HEK293 (cell line): ENCODE data around the gene WDR45B.

ENCODE experiments used
- CTCF ChIA-PET: fragments of 350-600 bp; formaldehyde crosslinking; extraction: SDS; loops from one replicate; lab custom pipeline; 2021; ENCODE audit warnings: antibody characterized with exemption; lab: Yijun Ruan, JAX
- POLR2A ChIA-PET: fragments of 300-600 bp; formaldehyde crosslinking; extraction: SDS; loops from one replicate; lab custom pipeline; 2020; ENCODE audit warnings: antibody characterized with exemption, inconsistent platforms; lab: Yijun Ruan, JAX
- H3K27ac ChIP-seq: fragments of 200-500 bp; sonication (Bioruptor generic); 2 replicates; pipeline ENCODE4 v1.5.1; 2014; ENCODE audit warnings: low read depth, low read length, control low read depth, inconsistent platforms; ENCODE audit errors: extremely low read depth
- H3K36me3 ChIP-seq, 2 experiments: fragments of 200-500 bp in 1 of 2; sonication (Bioruptor generic) in 1 of 2; 1 replicate in 1 of 2; 2 replicates in 1 of 2; pipeline ENCODE4 v1.5.1; 2014 to 2017; ENCODE audit warnings: inconsistent platforms in 2 of 2, low read length in 2 of 2; ENCODE audit not compliant: control insufficient read depth in 2 of 2, insufficient read depth in 1 of 2
- H3K4me1 ChIP-seq: fragments of 200-500 bp; sonication (Bioruptor generic); 2 replicates; pipeline ENCODE4 v1.5.1; 2014; ENCODE audit warnings: mild to moderate bottlenecking, low read length, inconsistent platforms; ENCODE audit not compliant: control insufficient read depth, insufficient read depth
- H3K4me3 ChIP-seq: 2 replicates; pipeline ENCODE4 v1.5.1; 2011; ENCODE audit warnings: low read depth, mild to moderate bottlenecking, control low read depth, low read length, moderate library complexity
- H3K9me3 ChIP-seq: fragments of 200-500 bp; sonication (Bioruptor generic); 2 replicates; pipeline ENCODE4 v1.5.1; 2014; ENCODE audit warnings: low read depth, low read length, inconsistent platforms; ENCODE audit not compliant: control insufficient read depth, insufficient read depth
- SCRT1 ChIP-seq: fragments of 450-650 bp; formaldehyde crosslinking; IDR thresholded peaks from 2 replicates; pipeline ENCODE4 v1.5.1; 2016; ENCODE audit warnings: missing biosample characterization, missing genetic modification characterization, borderline replicate concordance
- SCRT2 ChIP-seq: fragments of 450-650 bp; formaldehyde crosslinking; IDR thresholded peaks from 2 replicates; pipeline ENCODE4 v1.5.1; 2016; ENCODE audit warnings: missing biosample characterization, missing genetic modification characterization
- ZFHX2 ChIP-seq: fragments of 450-650 bp; formaldehyde crosslinking; conservative IDR thresholded peaks from 2 replicates; pipeline ENCODE4 v1.5.1; 2016; ENCODE audit warnings: missing biosample characterization, missing genetic modification characterization
- ZNF146 ChIP-seq: fragments of 450-650 bp; formaldehyde crosslinking; IDR thresholded peaks from 2 replicates; pipeline ENCODE4 v1.5.1; 2016; ENCODE audit warnings: missing biosample characterization, missing genetic modification characterization
- ZNF37A ChIP-seq: fragments of 450-650 bp; IDR thresholded peaks from 2 replicates; pipeline ENCODE4 v1.5.1; 2018; ENCODE audit warnings: missing biosample characterization, missing genetic modification characterization
- ZNF433 ChIP-seq: fragments of 450-650 bp; formaldehyde crosslinking; IDR thresholded peaks from 2 replicates; pipeline ENCODE4 v1.5.1; 2016; ENCODE audit warnings: missing biosample characterization, missing genetic modification characterization, low read depth
- ZNF48 ChIP-seq: fragments of 450-650 bp; formaldehyde crosslinking; IDR thresholded peaks from 2 replicates; pipeline ENCODE4 v1.5.1; 2016; ENCODE audit warnings: missing biosample characterization, missing genetic modification characterization
- ZNF677 ChIP-seq: fragments of 450-650 bp; IDR thresholded peaks from 2 replicates; pipeline ENCODE4 v1.5.0; 2018; ENCODE audit warnings: missing biosample characterization, mild to moderate bottlenecking, missing genetic modification characterization, moderate library complexity
- ZNF785 ChIP-seq: fragments of 450-650 bp; formaldehyde crosslinking; IDR thresholded peaks from 2 replicates; pipeline ENCODE4 v1.5.1; 2016; ENCODE audit warnings: missing biosample characterization, missing genetic modification characterization
- TF ChIP-seq, protein P1 (sequence below): fragments of 450-650 bp; formaldehyde crosslinking; IDR thresholded peaks from 2 replicates; pipeline ENCODE4 v1.5.1; 2016; ENCODE audit warnings: missing biosample characterization, missing genetic modification characterization, low read depth
- TF ChIP-seq, protein P2 (sequence below): fragments of 450-650 bp; formaldehyde crosslinking; IDR thresholded peaks from 2 replicates; pipeline ENCODE4 v1.5.1; 2016; ENCODE audit warnings: missing biosample characterization, missing genetic modification characterization

WDR45B gene

DNA sequence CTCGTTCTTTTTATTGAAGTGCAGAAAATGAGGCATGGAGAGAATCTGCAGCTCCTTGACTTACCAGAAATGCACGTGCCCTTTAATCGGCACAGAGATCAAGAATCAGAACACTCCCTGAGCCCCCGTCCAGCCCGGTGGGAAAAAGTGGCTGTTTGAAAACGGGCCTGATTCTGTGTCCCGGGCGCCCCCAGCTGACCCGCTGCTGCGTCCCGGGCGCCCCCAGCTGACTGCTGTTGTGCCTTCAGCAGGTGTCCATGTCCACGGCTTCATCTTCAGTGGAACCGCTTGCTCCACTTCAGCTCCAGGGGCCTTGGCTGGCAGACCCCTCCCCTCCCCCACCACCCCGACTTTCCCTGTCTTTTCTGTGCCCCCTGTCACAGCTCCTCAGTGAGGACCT, 81.0 kb downstream of the WDR45B start:
- ChIA-PET POLR2A (no interaction called here), CTCF (interaction anchor here (0.9 to 1.8 kb wide), 2 partner anchors 13 to 86 kb away, joined by 5 to 11 read pairs; no protein-coding TSS in a partner anchor)
- Histone ChIP-seq H3K9me3 (no peaks in the 10 kb centered on the region), H3K36me3 (peaks cover 58 to 80% of the 10 kb centered on the region in 2 experiments), H3K27ac (no peak overlapping the region), H3K4me1 (no peaks in the 10 kb centered on the region; the same call in 1 of the 2 replicates), H3K4me3 (no peak overlapping the region)
- no peak for TF ChIP-seq ZNF37A (tag by site-specific recombination)
- TF ChIP-seq ZNF48 (tag by site-specific recombination): no peak

DNA sequence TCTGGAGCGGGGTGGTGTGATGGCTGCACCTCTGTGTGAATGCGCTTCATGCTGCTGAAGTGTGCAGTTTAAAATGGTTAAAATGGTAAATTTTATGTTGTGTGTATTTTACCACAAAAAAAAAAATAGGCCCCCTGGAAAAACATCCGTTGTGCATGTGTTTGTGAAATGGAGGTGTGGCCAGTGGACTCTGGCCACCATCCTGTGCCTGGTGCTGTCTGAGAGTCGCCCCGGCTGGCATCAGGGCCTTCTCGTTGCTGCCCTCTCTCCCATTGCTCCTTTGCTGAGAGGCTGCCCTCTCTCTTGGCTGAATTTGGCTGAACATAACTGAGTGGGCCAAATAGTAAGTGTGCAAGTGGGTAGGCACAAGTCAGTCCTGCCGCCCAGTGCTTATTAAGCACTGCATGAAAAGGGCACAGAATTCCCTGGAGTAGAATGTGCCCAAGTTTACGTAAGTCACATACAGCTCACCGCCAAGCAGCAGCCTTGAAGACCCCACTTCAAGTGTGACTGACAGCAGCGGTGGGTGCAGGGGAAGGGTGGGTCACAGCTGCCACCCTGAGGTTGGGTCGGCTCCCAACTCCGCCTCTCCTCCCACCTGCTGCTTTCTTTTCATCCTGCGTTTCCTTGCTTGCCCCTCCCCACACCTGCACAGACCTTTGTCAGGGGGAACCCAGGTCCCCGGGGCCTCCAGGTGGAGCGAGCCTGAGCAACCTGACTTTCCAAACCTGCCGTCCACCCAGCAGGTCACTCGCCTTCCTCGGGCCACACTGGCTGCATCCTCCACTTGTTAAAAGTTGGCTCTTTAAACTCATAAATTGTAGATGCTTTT, 81.9 kb downstream of the WDR45B start:
- TF ChIP-seq SCRT1 (tag by site-specific recombination) (peak; percentile 24; the same call in 1 of the 2 replicates), ZFHX2 (tag by site-specific recombination) (no peak), ZNF785 (no peak), SCRT2 (tag by site-specific recombination) (0 out of 2 replicates have a peak, but pooled peaks have one; percentile 34)
- TF ChIP-seq, protein P1, sequence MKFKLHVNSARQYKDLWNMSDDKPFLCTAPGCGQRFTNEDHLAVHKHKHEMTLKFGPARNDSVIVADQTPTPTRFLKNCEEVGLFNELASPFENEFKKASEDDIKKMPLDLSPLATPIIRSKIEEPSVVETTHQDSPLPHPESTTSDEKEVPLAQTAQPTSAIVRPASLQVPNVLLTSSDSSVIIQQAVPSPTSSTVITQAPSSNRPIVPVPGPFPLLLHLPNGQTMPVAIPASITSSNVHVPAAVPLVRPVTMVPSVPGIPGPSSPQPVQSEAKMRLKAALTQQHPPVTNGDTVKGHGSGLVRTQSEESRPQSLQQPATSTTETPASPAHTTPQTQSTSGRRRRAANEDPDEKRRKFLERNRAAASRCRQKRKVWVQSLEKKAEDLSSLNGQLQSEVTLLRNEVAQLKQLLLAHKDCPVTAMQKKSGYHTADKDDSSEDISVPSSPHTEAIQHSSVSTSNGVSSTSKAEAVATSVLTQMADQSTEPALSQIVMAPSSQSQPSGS: no peak
- CTCF ChIA-PET: interaction anchor here (0.9 to 1.8 kb wide), 2 partner anchors 12 to 85 kb away, joined by 5 to 11 read pairs; no protein-coding TSS in a partner anchor

DNA sequence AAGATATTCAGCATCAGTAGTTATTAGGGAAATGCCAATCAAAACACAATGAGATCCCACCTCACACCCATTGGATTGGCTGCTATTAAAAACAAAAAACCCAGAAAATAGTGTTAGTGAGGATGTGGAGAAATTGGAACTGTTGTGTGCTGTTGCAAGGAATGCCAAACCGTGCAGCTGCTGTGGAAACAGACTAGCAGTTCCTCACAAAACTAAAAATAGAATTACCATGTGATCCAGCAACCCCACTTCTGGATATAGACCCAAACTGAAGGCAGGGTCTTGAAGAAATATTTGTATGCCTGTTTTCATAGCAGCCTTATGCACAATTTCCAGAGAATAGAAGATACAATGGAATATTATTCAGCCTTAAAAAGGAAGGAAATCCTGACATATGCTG, 82.7 kb downstream of the WDR45B start:
- no peaks in the 10 kb centered on the region; the same call in none of the 2 replicates for H3K4me1 ChIP-seq
- ChIA-PET POLR2A (no interaction called here), CTCF (no interaction called here)
- peaks cover 47 to 63% of the 10 kb centered on the region in 2 experiments for H3K36me3 ChIP-seq
- no peak overlapping the region for H3K4me3 ChIP-seq
- H3K9me3 ChIP-seq: no peaks in the 10 kb centered on the region
- peak; percentile 67; the same call in 1 of the 2 replicates for TF ChIP-seq ZNF146 (tag by site-specific recombination)
- no peak for TF ChIP-seq ZNF433 (tag by site-specific recombination)
- TF ChIP-seq, protein P2, sequence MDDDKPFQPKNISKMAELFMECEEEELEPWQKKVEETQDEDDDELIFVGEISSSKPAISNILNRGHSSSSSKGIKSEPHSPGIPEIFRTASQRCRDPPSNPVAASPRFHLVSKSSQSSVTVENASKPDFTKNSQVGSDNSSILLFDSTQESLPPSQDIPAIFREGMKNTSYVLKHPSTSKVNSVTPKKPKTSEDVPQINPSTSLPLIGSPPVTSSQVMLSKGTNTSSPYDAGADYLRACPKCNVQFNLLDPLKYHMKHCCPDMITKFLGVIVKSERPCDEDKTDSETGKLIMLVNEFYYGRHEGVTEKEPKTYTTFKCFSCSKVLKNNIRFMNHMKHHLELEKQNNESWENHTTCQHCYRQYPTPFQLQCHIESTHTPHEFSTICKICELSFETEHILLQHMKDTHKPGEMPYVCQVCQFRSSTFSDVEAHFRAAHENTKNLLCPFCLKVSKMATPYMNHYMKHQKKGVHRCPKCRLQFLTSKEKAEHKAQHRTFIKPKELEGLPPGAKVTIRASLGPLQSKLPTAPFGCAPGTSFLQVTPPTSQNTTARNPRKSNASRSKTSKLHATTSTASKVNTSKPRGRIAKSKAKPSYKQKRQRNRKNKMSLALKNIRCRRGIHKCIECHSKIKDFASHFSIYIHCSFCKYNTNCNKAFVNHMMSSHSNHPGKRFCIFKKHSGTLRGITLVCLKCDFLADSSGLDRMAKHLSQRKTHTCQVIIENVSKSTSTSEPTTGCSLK (tag by site-specific recombination): no peak
- TF ChIP-seq ZNF677 (tag by site-specific recombination): no peak
- H3K27ac ChIP-seq: no peak overlapping the region

More for the DNA sequence above, 81.9 kb downstream of the WDR45B start:
- Histone ChIP-seq H3K4me1 (no peaks in the 10 kb centered on the region; the same call in 1 of the 2 replicates), H3K9me3 (no peaks in the 10 kb centered on the region), H3K36me3 (peaks cover 51 to 71% of the 10 kb centered on the region in 2 experiments), H3K27ac (no peak overlapping the region), H3K4me3 (no peak overlapping the region)
- POLR2A ChIA-PET: no interaction called here
